Psoas muscle (tissue), 8 donors: ENCODE data around the gene CAPN9. TPM values are rescaled to one million over a fixed set of nuclear protein-coding genes. Genes with fewer than 3 reads are reported as not detected.

ENCODE experiments used
- ATAC-seq, 4 donors: fragments of 200-7000 bp; cut with Tn5 transposase; one replicate each; pipeline ENCODE4 v1.9.1; 2020; ENCODE audit warnings: moderate library complexity in 3 of 4, mild to moderate bottlenecking in 2 of 4
- DNase-seq, 2 donors: peaks; one replicate each; pipeline ENCODE4 v3.0.0-alpha.2; 2020
- H3K27ac ChIP-seq: fragments of 200-600 bp; one replicate; pipeline ENCODE4 v1.8.0; 2022
- H3K27me3 ChIP-seq, 3 donors: fragments of 200-600 bp in 1 of 3; one replicate each; pipeline versions ENCODE4 v1.6.1 to v1.8.0; 2013 to 2022; ENCODE audit warnings: low read length in 2 of 3, mild to moderate bottlenecking in 2 of 3, moderate library complexity in 1 of 3; ENCODE audit not compliant: insufficient read depth in 3 of 3
- H3K36me3 ChIP-seq, 2 donors: fragments of 200-600 bp in 1 of 2; one replicate each; pipeline versions ENCODE4 v1.6.1 to v1.8.0; 2013 to 2022; ENCODE audit warnings: low read depth in 1 of 2, mild to moderate bottlenecking in 1 of 2, moderate library complexity in 1 of 2; ENCODE audit not compliant: insufficient read depth in 1 of 2
- H3K4me1 ChIP-seq: fragments of 200-600 bp; one replicate; pipeline ENCODE4 v1.8.0; 2022
- H3K4me3 ChIP-seq: fragments of 200-600 bp; one replicate; pipeline ENCODE4 v1.8.0; 2022; ENCODE audit warnings: mild to moderate bottlenecking
- H3K9me3 ChIP-seq: fragments of 200-600 bp; one replicate; pipeline ENCODE4 v1.8.0; 2022
- CTCF ChIP-seq: fragments of 200-600 bp; IDR thresholded peaks from one replicate; pipeline ENCODE4 v1.8.0; 2022; ENCODE audit warnings: antibody characterized with exemption
- WGBS, 3 donors: extraction: QIAGEN DNeasy Blood & Tissue Kit; methylation state at CpG; one replicate each; pipeline versions ENCODE4 v1.1.6 to v1.1.7; 2013; 5-methylcytosine and 5-hydroxymethylcytosine counted together
- intact Hi-C, 2 donors: fragments of 100-400 bp; cut with DNase I; formaldehyde crosslinking; loops; one replicate each; pipeline versions ENCODE4 v1.11.0 to v1.14.2; 2022
- polyA plus RNA-seq, 3 donors: library from polyadenylated mRNA; stranded (reverse); fragments of 200-250 nt; gene quantifications; one replicate each; pipeline ENCODE4 v1.2.3, GENCODE V29; 2013
- total RNA-seq, 4 donors: library from RNA; stranded (reverse); fragmentation: NEBNext Ultra II Directional in 2 of 4; extraction: Animal tissue kit (Norgen Biotek cat#: 25700) in 2 of 4; gene quantifications; one replicate each; pipeline versions ENCODE4 v1.2.1 to v1.2.4, GENCODE V29; 2021 to 2023
- donor health status: healthy with polysubstance abuse.
- donor health status: DM: no; HTN: no; CAD: no; lungs with moderate emphysema.
- donor health status: Bipolar disorder and iron deficiency.
- donor health status: healthy.
- donor health status: DM: yes; HTN: yes; CAD: no.
- donor health status: DM: no; HTN: no; CAD: no.
- donor health status: DM: no; HTN: no; CAD: no.
- donor health status: DM: yes; HTN: yes; CAD: no.

Gene CAPN9
- total and polyA plus RNA-seq, 7 donors = 0.03 TPM; not detected in 6

- WGBS, 3 donors = 84 to 85% (median 84%) methylated on average over 3 of the region's 3 CpGs
- Histone ChIP-seq H3K4me3 (no peak overlapping the region), H3K4me1 (peaks cover 6% of the 10 kb centered on the region), H3K27me3 (no peaks in the 10 kb centered on the region), H3K9me3 (no peaks in the 10 kb centered on the region), H3K27ac (no peak overlapping the region), H3K36me3 (no peaks in the 10 kb centered on the region)
- TF ChIP-seq CTCF = no peak
- intact Hi-C loops = no loop called here
- DNase-seq (no peak), ATAC-seq (no peak)
Measured at GRCh38 chr1:230749635-230750034, 2.4 kb downstream of the CAPN9 start.

GRCh38 chr1:230750576-230750975, 3.4 kb downstream of the CAPN9 start:
- ATAC-seq (no peak), DNase-seq (no peak)
- no peaks in the 10 kb centered on the region for H3K27me3 ChIP-seq
- H3K9me3 ChIP-seq = no peaks in the 10 kb centered on the region
- H3K4me3 ChIP-seq = no peak overlapping the region
- TF ChIP-seq CTCF = no peak
- H3K4me1 ChIP-seq = peaks cover 8% of the 10 kb centered on the region
- WGBS, 3 donors = 66 to 77% (median 76%) methylated on average over 5 of the region's 5 CpGs
- intact Hi-C loops = no loop called here
- no peaks in the 10 kb centered on the region for H3K36me3 ChIP-seq
- no peak overlapping the region for H3K27ac ChIP-seq

- Histone ChIP-seq H3K27ac (no peak overlapping the region), H3K36me3 (no peaks in the 10 kb centered on the region), H3K4me3 (no peak overlapping the region), H3K27me3 (no peaks in the 10 kb centered on the region), H3K9me3 (no peaks in the 10 kb centered on the region), H3K4me1 (peaks cover 8% of the 10 kb centered on the region)
- no peak for DNase-seq
- TF ChIP-seq CTCF = no peak
- intact Hi-C loops = no loop called here
- no peak for ATAC-seq
- 77 to 86% (median 79%) methylated on average over 6 of the region's 6 CpGs for WGBS, 3 donors
Measured at GRCh38 chr1:230750986-230751625, 3.9 kb downstream of the CAPN9 start.

GRCh38 chr1:230752407-230752806, 5.2 kb downstream of the CAPN9 start:
- ATAC-seq (peak; percentile 59 to 75 (median 70)), DNase-seq (no peak)
- Histone ChIP-seq H3K9me3 (no peaks in the 10 kb centered on the region), H3K4me3 (no peak overlapping the region), H3K4me1 (peaks cover 8% of the 10 kb centered on the region), H3K27ac (no peak overlapping the region), H3K27me3 (no peaks in the 10 kb centered on the region), H3K36me3 (no peaks in the 10 kb centered on the region)
- no peak for TF ChIP-seq CTCF
- intact Hi-C loops = no loop called here
- WGBS, 3 donors = 43 to 48% (median 43%) methylated on average over 5 to 6 of the region's 6 CpGs

GRCh38 chr1:230753191-230753585, 6.0 kb downstream of the CAPN9 start:
- H3K4me3 ChIP-seq = no peak overlapping the region
- DNase-seq (no peak), ATAC-seq (no peak)
- intact Hi-C loops = no loop called here
- TF ChIP-seq CTCF = no peak
- H3K27ac ChIP-seq = no peak overlapping the region
- H3K27me3 ChIP-seq = no peaks in the 10 kb centered on the region
- H3K9me3 ChIP-seq = no peaks in the 10 kb centered on the region
- H3K36me3 ChIP-seq = no peaks in the 10 kb centered on the region
- 67 to 82% (median 71%) methylated on average over 5 of the region's 5 CpGs for WGBS, 3 donors
- peaks cover 8% of the 10 kb centered on the region for H3K4me1 ChIP-seq
